ENCODE measurements around the gene CALML6. TPM values are rescaled to one million over a fixed set of nuclear protein-coding genes. Genes with fewer than 3 reads are reported as not detected.
"Not testable (repeated sequence)": the region's sequence is repeated elsewhere in the genome, so short reads cannot be mapped to it uniquely, and the experiment has no call there.

Gene CALML6
- total and polyA plus RNA-seq, 2 experiments from 2014 or later: 0.87 TPM; not detected in 1

- not testable (repeated sequence) for H2AFZ ChIP-seq; ATAC-seq; DNase-seq (ENCODE audit: low spot score); H3K4me3 ChIP-seq; H3K27me3 Mint-ChIP-seq (ENCODE audit: insufficient read depth, low read depth, poor library complexity); H3K9me2 ChIP-seq (ENCODE audit: insufficient read depth); H3K4me2 ChIP-seq; H3K4me3 Mint-ChIP-seq; H3K9me3 Mint-ChIP-seq; H3K36me3 ChIP-seq (ENCODE audit: insufficient read depth); H3K27me3 ChIP-seq (ENCODE audit: insufficient read depth)
- peaks cover 43% of the 10 kb centered on the region for H3K4me1 Mint-ChIP-seq
- H3K4me1 ChIP-seq (ENCODE audit: insufficient read depth): peaks cover 43% of the 10 kb centered on the region
- H3K27ac Mint-ChIP-seq: peak overlapping the region; percentile 59
- H4K20me1 ChIP-seq (replicated peaks; ENCODE audit: insufficient read depth): peaks cover 99% of the 10 kb centered on the region
- peaks cover 100% of the 10 kb centered on the region for H3K79me2 ChIP-seq (replicated peaks; ENCODE audit: insufficient read depth)
- peaks cover 30% of the 10 kb centered on the region for H3K36me3 Mint-ChIP-seq (ENCODE audit: low read depth)
- H3F3A ChIP-seq (replicated peaks; ENCODE audit: low read depth): peaks cover 13% of the 10 kb centered on the region
- H3K27ac ChIP-seq (ENCODE audit: low read depth): peak overlapping the region; percentile 70
Observed at GRCh38 chr1:1883890-1884289, 31.2 kb upstream of the CALML6 start.

GRCh38 chr1:1889090-1889750, 25.8 kb upstream of the CALML6 start:
- DNase-seq (ENCODE audit: low spot score): no peak
- peak overlapping the region; percentile 88 for H3K27ac Mint-ChIP-seq
- peaks cover 51% of the 10 kb centered on the region for H4K20me1 ChIP-seq (replicated peaks; ENCODE audit: insufficient read depth)
- no peak for TF ChIP-seq EZH2phosphoT487 (IDR thresholded peaks at IDR 0.05; ENCODE audit: unreplicated experiment)
- no peak for TF ChIP-seq CTCF (conservative IDR thresholded peaks at IDR 0.05; ENCODE audit: low read depth in 2 of 2)
- TF ChIP-seq ETS1 (IDR thresholded peaks at IDR 0.05): no peak
- no peak for TF ChIP-seq POLR2AphosphoS5 (IDR thresholded peaks at IDR 0.05; ENCODE audit: low read depth)
- TF ChIP-seq CREB1 (CRISPR knock-in tag; IDR thresholded peaks at IDR 0.05; ENCODE audit: low read depth): no peak
- TF ChIP-seq ZNF462 (CRISPR knock-in tag; IDR thresholded peaks at IDR 0.05): no peak
- no peak for TF ChIP-seq JUNB (IDR thresholded peaks at IDR 0.05; ENCODE audit: unreplicated experiment)
- no peak for TF ChIP-seq STAT1 (IDR thresholded peaks at IDR 0.05; ENCODE audit: unreplicated experiment)
- no peak for TF ChIP-seq ZNF114 (CRISPR knock-in tag; IDR thresholded peaks at IDR 0.05)

More at GRCh38 chr1:1889090-1889750, 25.8 kb upstream of the CALML6 start:
- Histone ChIP-seq H3K4me1 (ENCODE audit: insufficient read depth) (peaks cover 27% of the 10 kb centered on the region), H3K27me3 (ENCODE audit: insufficient read depth) (no peaks in the 10 kb centered on the region), H3K4me2 (peak overlapping the region; percentile 78), H3F3A (replicated peaks; ENCODE audit: low read depth) (peaks cover 15% of the 10 kb centered on the region), H3K36me3 (ENCODE audit: insufficient read depth) (no peaks in the 10 kb centered on the region), H2AFZ (no peak overlapping the region), H3K79me2 (replicated peaks; ENCODE audit: insufficient read depth) (peaks cover 69% of the 10 kb centered on the region), H3K9me2 (ENCODE audit: insufficient read depth) (no peaks in the 10 kb centered on the region), H3K4me3 (peak overlapping the region; percentile 70), H3K27ac (ENCODE audit: low read depth) (peak overlapping the region; percentile 90)
- peaks cover 7% of the 10 kb centered on the region for H3K27me3 Mint-ChIP-seq (ENCODE audit: insufficient read depth, low read depth, poor library complexity)
- H3K4me1 Mint-ChIP-seq: peaks cover 35% of the 10 kb centered on the region
- H3K9me3 Mint-ChIP-seq: no peaks in the 10 kb centered on the region
- peak overlapping the region; percentile 83 for H3K4me3 Mint-ChIP-seq
- H3K36me3 Mint-ChIP-seq (ENCODE audit: low read depth): peaks cover 16% of the 10 kb centered on the region
- ATAC-seq: no peak

Data from GM23338 (cell line).